ENCODE results near the gene LAMP5. TPM values are rescaled to one million over a fixed set of nuclear protein-coding genes. Genes with fewer than 3 reads are reported as not detected.

Gene LAMP5, protein sequence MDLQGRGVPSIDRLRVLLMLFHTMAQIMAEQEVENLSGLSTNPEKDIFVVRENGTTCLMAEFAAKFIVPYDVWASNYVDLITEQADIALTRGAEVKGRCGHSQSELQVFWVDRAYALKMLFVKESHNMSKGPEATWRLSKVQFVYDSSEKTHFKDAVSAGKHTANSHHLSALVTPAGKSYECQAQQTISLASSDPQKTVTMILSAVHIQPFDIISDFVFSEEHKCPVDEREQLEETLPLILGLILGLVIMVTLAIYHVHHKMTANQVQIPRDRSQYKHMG
- 1 to 10 TPM in 5 of 9 donors, under 1 TPM in 4; 0.35 to 6.6 (median 1.2) TPM for total RNA-seq
- 1 to 10 TPM; 1.4 to 3.5 (median 2.5) TPM for polyA plus RNA-seq
- long read RNA-seq, donor 1, partial matches to known transcripts: 0 of 1 reads
- long read RNA-seq, donor 1, other reads (novel, unspliced or antisense): 0 of 1 reads
- long read RNA-seq, donor 2: 0 reads
- long read RNA-seq, donor 3: 0 reads
- long read RNA-seq, donor 4, partial matches to known transcripts: 2 of 2 reads
- long read RNA-seq, donor 4, other reads (novel, unspliced or antisense): 0 of 2 reads
- long read RNA-seq, donor 5, partial matches to known transcripts: 0 of 1 reads
- long read RNA-seq, donor 5, other reads (novel, unspliced or antisense): 0 of 1 reads
- long read RNA-seq, donor 6: 0 reads
- long read RNA-seq, donor 7: 0 reads
- long read RNA-seq, donor 8: 0 reads
- long read RNA-seq, donor 9: 0 reads
- long read RNA-seq, donor 10: 0 reads

DNA sequence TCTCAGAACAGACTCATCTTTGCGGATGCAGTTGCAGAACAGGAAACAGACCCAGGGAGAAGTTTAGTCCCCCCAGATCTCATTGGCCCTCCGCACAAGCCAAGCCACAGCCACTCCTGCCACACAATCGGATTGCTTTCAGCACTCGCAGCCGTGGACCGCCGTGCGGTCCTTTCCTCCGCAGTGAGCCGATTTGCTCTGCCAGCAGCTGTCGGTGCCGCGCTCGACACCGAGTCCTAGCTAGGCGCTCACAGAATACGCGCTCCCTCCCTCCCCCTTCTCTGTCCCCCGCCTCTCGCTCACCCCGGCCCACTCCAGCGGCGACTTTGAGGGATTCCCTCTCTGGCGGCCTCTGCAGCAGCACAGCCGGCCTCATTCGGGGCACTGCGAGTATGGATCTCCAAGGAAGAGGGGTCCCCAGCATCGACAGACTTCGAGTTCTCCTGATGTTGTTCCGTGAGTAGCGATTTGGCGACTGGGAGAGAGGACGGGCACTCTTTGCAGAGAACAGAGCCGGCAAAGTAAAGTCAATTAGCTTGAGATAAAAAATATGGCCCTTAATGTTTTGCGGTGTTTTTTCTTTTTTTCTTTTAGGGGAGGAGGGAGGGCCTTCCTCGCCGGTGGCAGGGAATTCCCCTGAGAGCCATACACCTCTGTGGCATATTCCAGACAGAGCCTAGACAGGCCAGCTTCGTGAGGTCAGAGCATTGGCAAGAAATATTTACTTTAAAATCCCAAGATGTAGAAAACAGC is at the start of gene LAMP5:
TSS of gene LAMP5 (plus strand) at position 130 of the 753 bp plus-strand sequence. CDS start at position 393, 263 bp downstream.
- intact Hi-C loops (cut with DNase I): no loop called here
- TF ChIP-seq POLR2A (IDR thresholded peaks at IDR 0.05): no peak
- TF ChIP-seq, protein P1, sequence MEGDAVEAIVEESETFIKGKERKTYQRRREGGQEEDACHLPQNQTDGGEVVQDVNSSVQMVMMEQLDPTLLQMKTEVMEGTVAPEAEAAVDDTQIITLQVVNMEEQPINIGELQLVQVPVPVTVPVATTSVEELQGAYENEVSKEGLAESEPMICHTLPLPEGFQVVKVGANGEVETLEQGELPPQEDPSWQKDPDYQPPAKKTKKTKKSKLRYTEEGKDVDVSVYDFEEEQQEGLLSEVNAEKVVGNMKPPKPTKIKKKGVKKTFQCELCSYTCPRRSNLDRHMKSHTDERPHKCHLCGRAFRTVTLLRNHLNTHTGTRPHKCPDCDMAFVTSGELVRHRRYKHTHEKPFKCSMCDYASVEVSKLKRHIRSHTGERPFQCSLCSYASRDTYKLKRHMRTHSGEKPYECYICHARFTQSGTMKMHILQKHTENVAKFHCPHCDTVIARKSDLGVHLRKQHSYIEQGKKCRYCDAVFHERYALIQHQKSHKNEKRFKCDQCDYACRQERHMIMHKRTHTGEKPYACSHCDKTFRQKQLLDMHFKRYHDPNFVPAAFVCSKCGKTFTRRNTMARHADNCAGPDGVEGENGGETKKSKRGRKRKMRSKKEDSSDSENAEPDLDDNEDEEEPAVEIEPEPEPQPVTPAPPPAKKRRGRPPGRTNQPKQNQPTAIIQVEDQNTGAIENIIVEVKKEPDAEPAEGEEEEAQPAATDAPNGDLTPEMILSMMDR (IDR thresholded peaks at IDR 0.05): no peak
- 2 to 5% (median 4%) methylated on average over 19 to 38 of the region's 38 CpGs for WGBS, 4 donors
- peak in 2 of 7 donors; percentile 31 to 50 for DNase-seq
- H3K27ac ChIP-seq: no peak within 1 kb of the TSS
- H3K36me3 ChIP-seq (replicated peaks in 1 of 2): no peaks in the 10 kb centered on the region
- no peaks in the 10 kb centered on the region for H3K9me3 ChIP-seq (replicated peaks in 1 of 3)
- peaks cover 0 to 8% of the 10 kb centered on the region in 2 donors for H3K4me1 ChIP-seq (replicated peaks in 1 of 2)
- peaks cover 49% of the 10 kb centered on the region for H3K27me3 ChIP-seq
- H3K4me3 ChIP-seq: peak within 1 kb of the TSS in 1 of 4 donors; percentile 42

- no peaks in the 10 kb centered on the region for H3K9me3 ChIP-seq (replicated peaks in 1 of 3)
- TF ChIP-seq, protein P1 (IDR thresholded peaks at IDR 0.05): peak; percentile 23 to 58 (median 46)
- TF ChIP-seq POLR2A (IDR thresholded peaks at IDR 0.05): no peak
These were observed 46.4 kb upstream of the LAMP5 start for GRCh38 chr20:9467995-9468394.

GRCh38 chr20:9474835-9475415 is 39.5 kb upstream of the LAMP5 start:
- H3K27ac ChIP-seq: no peak overlapping the region
- H3K4me3 ChIP-seq: no peak overlapping the region
- DNase-seq: no peak
- H3K27me3 ChIP-seq: no peaks in the 10 kb centered on the region
- H3K36me3 ChIP-seq (replicated peaks in 1 of 2): no peaks in the 10 kb centered on the region
- intact Hi-C loops (cut with DNase I): no loop called here
- 84 to 95% (median 86%) methylated on average over 2 of the region's 2 CpGs for WGBS, 4 donors
- no peaks in the 10 kb centered on the region for H3K9me3 ChIP-seq (replicated peaks in 1 of 3)
- H3K4me1 ChIP-seq (replicated peaks in 1 of 2): no peaks in the 10 kb centered on the region
- TF ChIP-seq, protein P1 (IDR thresholded peaks at IDR 0.05): no peak
- no peak for TF ChIP-seq POLR2A (IDR thresholded peaks at IDR 0.05)

More at GRCh38 chr20:9467995-9468394, 46.4 kb upstream of the LAMP5 start:
- Histone ChIP-seq H3K36me3 (replicated peaks in 1 of 2) (no peaks in the 10 kb centered on the region), H3K4me3 (no peak overlapping the region), H3K27me3 (no peaks in the 10 kb centered on the region), H3K4me1 (replicated peaks in 1 of 2) (no peaks in the 10 kb centered on the region), H3K27ac (no peak overlapping the region)
- WGBS, 4 donors: 25 to 43% (median 29%) methylated on average over 3 of the region's 3 CpGs
- DNase-seq: peak in 1 of 7 donors; percentile 10
- intact Hi-C loops (cut with DNase I): no loop called here
